K562 (cell line): Measurements from ENCODE around the gene PRSS56. TPM values are rescaled to one million over a fixed set of nuclear protein-coding genes. Genes with fewer than 3 reads are reported as not detected.

Experiments used
- AFF4 ChIP-seq: sonication (generic); formaldehyde crosslinking; IDR thresholded peaks from 2 replicates; pipeline ENCODE4 v1.8.0; 2023; ENCODE audit warnings: mild to moderate bottlenecking, missing genetic modification reagents
- CEBPG ChIP-seq, 3 experiments: fragments of 200-800 bp in 1 of 3; sonication (Bioruptor generic) in 1 of 3; sonication (generic) in 1 of 3; formaldehyde crosslinking in 1 of 3; IDR thresholded peaks in 2 of 3; conservative IDR thresholded peaks in 1 of 3; 2 replicates each; pipeline versions ENCODE4 v1.6.1 to v1.8.0; 2016 to 2022; ENCODE audit warnings: missing compliant biosample characterization in 2 of 3, missing genetic modification characterization in 2 of 3, mild to moderate bottlenecking in 1 of 3, missing genetic modification reagents in 1 of 3
- ETS1 ChIP-seq: conservative IDR thresholded peaks from 2 replicates; pipeline ENCODE4 v1.6.1; 2011; ENCODE audit warnings: low read depth, mild to moderate bottlenecking, low read length; ENCODE audit not compliant: control insufficient read depth
- FIP1L1 ChIP-seq: fragments of 200-400 bp; formaldehyde crosslinking; IDR thresholded peaks from 2 replicates; pipeline ENCODE4 v1.6.1; 2018; ENCODE audit warnings: mild to moderate bottlenecking, low read depth, low read length; ENCODE audit not compliant: poor library complexity, severe bottlenecking
- GABPB2 ChIP-seq: fragments of 250-450 bp; sonication (Bioruptor Pico); conservative IDR thresholded peaks from 2 replicates; pipeline ENCODE4 v1.5.1; 2021; ENCODE audit warnings: mild to moderate bottlenecking
- GTF2A2 ChIP-seq: IDR thresholded peaks from 2 replicates; pipeline ENCODE4 v1.6.1; 2016; ENCODE audit warnings: mild to moderate bottlenecking, missing genetic modification characterization, missing compliant biosample characterization
- HOXB6 ChIP-seq: fragments of 250-450 bp; sonication (Bioruptor Pico); IDR thresholded peaks from 2 replicates; pipeline ENCODE4 v1.5.1; 2022; ENCODE audit warnings: mild to moderate bottlenecking, borderline replicate concordance
- NR3C1 ChIP-seq: sonication (generic); formaldehyde crosslinking; IDR thresholded peaks from 2 replicates; pipeline ENCODE4 v1.8.1; 2022; ENCODE audit warnings: missing genetic modification reagents
- POU5F1 ChIP-seq: fragments of 150-350 bp; IDR thresholded peaks from 2 replicates; pipeline ENCODE4 v1.6.1; 2014; ENCODE audit warnings: borderline replicate concordance, low read length, low read depth, mild to moderate bottlenecking; ENCODE audit not compliant: partially characterized antibody
- WHSC1 ChIP-seq: IDR thresholded peaks from one replicate; pipeline ENCODE4 v1.6.1; 2012; ENCODE audit warnings: low read length, control low read depth, inconsistent platforms
- ZNF140 ChIP-seq: fragments of 250-450 bp; sonication (Bioruptor Pico); IDR thresholded peaks from 2 replicates; pipeline ENCODE4 v1.8.0; 2021; ENCODE audit warnings: moderate library complexity, mild to moderate bottlenecking, inconsistent platforms
- ZNF696 ChIP-seq: fragments of 250-450 bp; sonication (Bioruptor Pico); conservative IDR thresholded peaks from 2 replicates; pipeline ENCODE4 v1.4.0; 2020; ENCODE audit warnings: mild to moderate bottlenecking, moderate library complexity
- polyA plus RNA-seq, 8 experiments: library from polyadenylated mRNA; depleted of rRNA in 4 of 8; stranded (reverse) in 5 of 8; unstranded in 3 of 8; fragments of >200 nt; fragmentation: Nextera tagmentation in 2 of 8; fragmentation: Illumina TruSeq in 1 of 8; extraction: Ambion mirVana in 2 of 8; extraction: Trizol in 1 of 8; gene quantifications; 2 replicates each; pipeline versions ENCODE4 v1.2.1 to v1.2.3, GENCODE V29; 2011 to 2014; ENCODE audit warnings: inconsistent platforms in 1 of 8, missing spikeins in 1 of 8
- total RNA-seq, 7 experiments: library from RNA; depleted of rRNA in 6 of 7; stranded (reverse); fragments of >200 nt in 6 of 7; fragmentation: Illumina TruSeq in 2 of 7; extraction: Trizol in 2 of 7; gene quantifications; 2 replicates each; pipeline versions ENCODE4 v1.2.1 to v1.2.3, GENCODE V29; 2011 to 2021; ENCODE audit warnings: low replicate concordance in 1 of 7
- TF ChIP-seq, protein P1 (sequence below): fragments of 450-650 bp; IDR thresholded peaks from 2 replicates; pipeline ENCODE4 v1.6.1; 2014; ENCODE audit warnings: low read depth, mild to moderate bottlenecking, moderate library complexity, borderline replicate concordance

The PRSS56 gene
- total and polyA plus RNA-seq, 9 of the 15 experiments (the other 6 are each of a cell fraction or from before 2014, with no cell fraction given) = not detected

- TF ChIP-seq ETS1 = 0 out of 2 replicates have a peak, but pooled peaks have one; percentile 13
- TF ChIP-seq GTF2A2 (tag) = no peak
- no peak for TF ChIP-seq ZNF696 (CRISPR knock-in tag)
- TF ChIP-seq WHSC1 = no peak
- no peak for TF ChIP-seq GABPB2
- TF ChIP-seq, protein P1, sequence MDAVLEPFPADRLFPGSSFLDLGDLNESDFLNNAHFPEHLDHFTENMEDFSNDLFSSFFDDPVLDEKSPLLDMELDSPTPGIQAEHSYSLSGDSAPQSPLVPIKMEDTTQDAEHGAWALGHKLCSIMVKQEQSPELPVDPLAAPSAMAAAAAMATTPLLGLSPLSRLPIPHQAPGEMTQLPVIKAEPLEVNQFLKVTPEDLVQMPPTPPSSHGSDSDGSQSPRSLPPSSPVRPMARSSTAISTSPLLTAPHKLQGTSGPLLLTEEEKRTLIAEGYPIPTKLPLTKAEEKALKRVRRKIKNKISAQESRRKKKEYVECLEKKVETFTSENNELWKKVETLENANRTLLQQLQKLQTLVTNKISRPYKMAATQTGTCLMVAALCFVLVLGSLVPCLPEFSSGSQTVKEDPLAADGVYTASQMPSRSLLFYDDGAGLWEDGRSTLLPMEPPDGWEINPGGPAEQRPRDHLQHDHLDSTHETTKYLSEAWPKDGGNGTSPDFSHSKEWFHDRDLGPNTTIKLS = peak; percentile 74
- no peak for TF ChIP-seq ZNF140 (CRISPR knock-in tag)
- TF ChIP-seq AFF4 = peak; percentile 80
- TF ChIP-seq CEBPG (CRISPR knock-in tag; IDR thresholded peaks at IDR 0.05) = no peak
- no peak for TF ChIP-seq CEBPG (tag; conservative IDR thresholded peaks at IDR 0.05 in 1 of 2, IDR thresholded peaks at IDR 0.05 in 1 of 2)
- peak; percentile 94 for TF ChIP-seq FIP1L1
- TF ChIP-seq NR3C1 (CRISPR knock-in tag) = no peak
- TF ChIP-seq POU5F1 = no peak
- no peak for TF ChIP-seq HOXB6
Measured at GRCh38 chr2:232550354-232551249, 30.4 kb downstream of the PRSS56 start, which contains the start of the genes EIF4E2 and TIGD1 (continued).
